ENCODE results near the gene RBM6.
"Not testable (repeated sequence)": the region's sequence is repeated elsewhere in the genome, so short reads cannot be mapped to it uniquely, and the experiment has no call there.

RBM6 gene

GRCh38 chr3:49917806-49918590, 22.0 kb upstream of the RBM6 start:
- DNase-seq: not testable (repeated sequence)

- no peak for DNase-seq
Observed at GRCh38 chr3:49924683-49925082, 15.3 kb upstream of the RBM6 start.

GRCh38 chr3:49925485-49925884, 14.5 kb upstream of the RBM6 start:
- DNase-seq: no peak

- no peak for DNase-seq
Observed at GRCh38 chr3:49926117-49926728, 13.7 kb upstream of the RBM6 start.

GRCh38 chr3:49927798-49928197, 12.2 kb upstream of the RBM6 start:
- no peak for DNase-seq

- DNase-seq: no peak
Observed at GRCh38 chr3:49928481-49929017, 11.4 kb upstream of the RBM6 start.

GRCh38 chr3:49929291-49930167, 10.4 kb upstream of the RBM6 start, which contains the start of gene MON1A:
Gene MON1A, minus strand, starts transcription at chr3:49929811. Its CDS starts 16,465 bp downstream, at chr3:49913346.
- peak; percentile 69 for DNase-seq

- no peak for DNase-seq
Observed at GRCh38 chr3:49930168-49930690, 9.7 kb upstream of the RBM6 start.

GRCh38 chr3:49930922-49931321, 9.0 kb upstream of the RBM6 start:
- DNase-seq: peak; percentile 58

- not testable (repeated sequence) for DNase-seq
Observed at GRCh38 chr3:49932281-49932680, 7.7 kb upstream of the RBM6 start.

- no peak for DNase-seq
Observed at GRCh38 chr3:49937090-49937489, 2.9 kb upstream of the RBM6 start.

GRCh38 chr3:49940667-49941249, 808 bp downstream of the RBM6 start:
- no peak for DNase-seq

- no peak for DNase-seq
Observed at GRCh38 chr3:49942651-49943050, 2.7 kb downstream of the RBM6 start.

GRCh38 chr3:49952924-49953323, 13.0 kb downstream of the RBM6 start:
- no peak for DNase-seq

- DNase-seq: no peak
Observed at GRCh38 chr3:49955636-49956035, 15.7 kb downstream of the RBM6 start.

- DNase-seq: no peak
Observed at GRCh38 chr3:49966233-49966942, 26.4 kb downstream of the RBM6 start.

- DNase-seq: no peak
Observed at GRCh38 chr3:49967291-49967690, 27.3 kb downstream of the RBM6 start.

GRCh38 chr3:49968346-49968745, 28.4 kb downstream of the RBM6 start:
- DNase-seq: no peak

- DNase-seq: no peak
Observed at GRCh38 chr3:49972656-49973055, 32.7 kb downstream of the RBM6 start.

GRCh38 chr3:49976942-49977341, 37.0 kb downstream of the RBM6 start:
- DNase-seq: no peak

- DNase-seq: no peak
Observed at GRCh38 chr3:49984394-49984793, 44.4 kb downstream of the RBM6 start.

GRCh38 chr3:49992326-49992725, 52.4 kb downstream of the RBM6 start:
- no peak for DNase-seq
